Suppressor macrophage treated with lipopolysaccharide for 4 hours (primary cell): ENCODE data around the gene SAMSN1.
A peak's percentile ranks its signal among the peaks of the same experiment; 100 is the strongest.

Experiments
- DNase-seq: peaks from one replicate; pipeline ENCODE4 v3.0.0-alpha.2; 2020

SAMSN1 gene

DNA sequence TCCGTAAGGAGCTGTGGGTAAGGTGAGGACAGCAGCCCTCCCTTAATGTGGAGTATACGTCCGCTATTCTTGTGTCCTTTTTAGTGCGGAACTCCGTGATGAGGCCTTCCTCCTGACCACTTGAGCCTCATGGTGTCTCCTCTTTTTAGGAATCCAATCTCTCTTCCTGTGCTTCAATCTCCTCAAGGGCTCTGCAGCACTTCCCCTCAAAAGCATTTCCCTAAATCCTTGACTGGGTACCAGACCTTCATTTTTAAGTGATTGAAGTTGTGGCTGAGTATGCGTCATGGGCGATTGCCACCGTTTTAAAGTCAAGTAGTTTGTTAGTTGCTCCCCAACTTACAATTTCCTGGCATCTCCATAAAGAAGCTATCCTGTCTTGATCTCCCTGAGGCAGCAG is 62.8 kb downstream of the SAMSN1 start:
- DNase-seq, result peak; percentile 44

DNA sequence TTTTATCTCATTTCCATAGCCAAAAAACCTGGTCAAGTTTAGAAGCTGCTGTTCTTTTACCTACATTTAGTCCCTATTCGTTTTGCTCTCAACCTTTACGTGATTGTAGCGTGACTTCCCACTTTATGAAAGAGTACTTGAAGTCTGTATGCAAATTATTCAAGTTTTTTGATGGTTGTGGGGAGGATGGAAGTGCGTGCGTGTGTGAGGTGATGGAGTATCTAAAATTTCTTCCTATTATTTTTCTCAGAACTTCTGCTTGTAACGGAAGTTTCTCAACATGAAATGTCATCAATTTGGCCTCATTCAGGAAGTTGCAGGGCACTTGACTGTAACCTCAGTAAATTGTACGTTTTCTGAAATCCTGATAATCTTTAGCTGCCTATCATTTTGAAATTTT is 64.0 kb downstream of the SAMSN1 start:
- DNase-seq, result peak; percentile 90

DNA sequence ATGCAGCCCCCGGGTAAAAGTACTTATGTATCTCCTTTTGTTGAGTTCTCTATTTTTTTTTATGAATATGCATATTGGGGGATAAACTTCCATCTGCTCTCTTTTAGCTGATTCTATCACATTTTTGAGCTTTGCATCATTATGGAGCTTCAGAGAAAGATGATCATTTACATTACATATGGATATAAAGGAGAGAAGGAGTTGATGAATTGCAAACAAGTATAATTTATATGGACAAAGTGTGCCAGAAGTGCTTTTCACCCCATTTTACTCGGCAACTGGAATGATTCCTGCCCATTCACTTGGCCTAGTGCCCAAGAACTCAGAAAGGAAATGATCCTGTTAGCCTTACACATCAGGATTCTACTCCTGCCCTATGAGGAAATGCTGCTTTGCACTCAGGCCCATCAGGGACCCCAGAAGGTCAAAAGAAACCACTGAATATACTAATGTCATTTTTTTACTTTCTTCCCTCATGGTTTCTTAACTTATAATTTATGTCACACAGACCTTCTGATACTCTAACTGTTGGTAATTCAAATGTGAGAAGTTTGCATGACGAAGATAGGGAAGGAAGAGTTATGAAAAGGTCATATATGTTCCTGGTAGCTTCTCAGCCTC is 65.6 kb downstream of the SAMSN1 start:
- DNase-seq, result peak; percentile 93

DNA sequence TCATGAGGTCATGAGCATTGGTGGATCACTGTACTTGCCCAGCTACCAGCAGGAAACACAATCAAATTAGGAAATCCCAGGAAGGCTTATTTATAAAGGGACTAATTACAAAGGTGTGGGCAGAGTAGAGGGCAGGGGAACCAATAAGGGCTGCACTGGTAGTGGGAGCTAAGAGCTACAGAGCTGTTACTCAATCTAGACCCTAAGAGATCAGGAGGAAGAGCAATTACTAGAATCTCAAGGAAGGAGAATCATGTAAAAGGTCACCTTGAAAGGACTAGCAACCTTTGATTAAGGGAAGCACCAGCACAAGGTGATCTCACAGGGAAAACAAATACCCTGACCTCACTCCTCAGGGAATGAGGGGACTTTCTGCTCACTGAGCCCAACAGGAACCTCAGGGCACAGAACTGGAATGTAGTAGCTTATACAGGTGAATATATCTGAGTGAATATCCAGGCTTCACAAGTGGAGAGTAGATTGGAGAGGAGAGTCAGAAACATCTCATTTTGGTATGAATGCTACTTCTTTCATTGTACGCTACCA is 66.8 kb downstream of the SAMSN1 start:
- peak; percentile 39 for DNase-seq

DNA sequence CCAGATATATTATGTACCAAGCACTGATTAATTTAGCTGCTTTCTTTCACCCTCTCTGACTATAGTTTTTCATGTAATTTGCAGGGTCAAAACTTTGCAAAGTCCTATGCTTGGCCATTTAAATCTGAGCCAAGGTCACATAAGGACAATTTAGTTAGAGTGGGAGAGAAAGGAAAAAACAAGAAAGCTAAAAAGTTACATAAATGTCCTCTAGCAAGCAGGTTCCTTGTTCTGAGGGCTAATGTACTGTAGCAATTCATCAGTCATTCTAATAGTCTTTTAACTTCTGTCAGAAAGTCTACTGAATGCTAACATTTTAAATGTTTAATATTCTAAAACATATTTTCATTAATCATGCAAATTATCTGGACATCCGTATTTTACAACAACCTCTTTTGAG is 68.3 kb downstream of the SAMSN1 start:
- DNase-seq, result no peak

DNA sequence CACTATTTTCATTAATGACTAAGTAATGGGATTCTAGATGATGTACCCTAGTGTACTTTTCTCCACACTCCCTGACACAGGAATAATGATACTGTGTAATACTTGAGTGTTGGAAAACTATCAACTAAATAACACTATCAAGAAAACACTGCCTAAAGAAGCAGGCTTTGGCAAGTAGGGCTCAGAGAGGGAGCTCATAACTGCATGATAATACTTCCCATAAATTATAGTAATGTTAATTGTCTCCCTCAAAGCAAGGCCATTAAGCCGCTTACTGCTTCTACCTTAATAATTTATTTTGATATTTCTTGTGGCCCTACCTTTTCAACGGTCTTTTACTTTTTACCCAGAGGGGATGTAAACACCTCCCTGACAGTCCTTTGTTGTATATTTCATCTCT is 69.0 kb downstream of the SAMSN1 start:
- no peak for DNase-seq

DNA sequence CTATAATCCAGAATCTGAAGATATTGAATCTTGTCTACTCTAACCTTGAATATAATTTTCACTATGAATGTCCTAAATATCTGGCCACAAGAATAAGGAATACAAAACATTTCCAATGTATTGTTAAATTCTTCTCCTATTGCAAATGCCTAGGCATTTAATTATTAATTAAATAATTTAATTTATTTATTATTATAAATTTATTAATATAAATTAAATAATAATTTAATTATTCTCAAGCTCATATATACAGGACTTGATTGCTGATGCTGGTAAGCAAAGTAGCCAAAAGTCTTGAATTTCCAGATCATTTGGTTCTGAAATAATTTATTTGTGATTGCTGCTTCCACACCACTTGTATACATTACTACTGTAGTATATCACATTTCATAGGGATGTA is 71.1 kb downstream of the SAMSN1 start:
- no peak for DNase-seq

DNA sequence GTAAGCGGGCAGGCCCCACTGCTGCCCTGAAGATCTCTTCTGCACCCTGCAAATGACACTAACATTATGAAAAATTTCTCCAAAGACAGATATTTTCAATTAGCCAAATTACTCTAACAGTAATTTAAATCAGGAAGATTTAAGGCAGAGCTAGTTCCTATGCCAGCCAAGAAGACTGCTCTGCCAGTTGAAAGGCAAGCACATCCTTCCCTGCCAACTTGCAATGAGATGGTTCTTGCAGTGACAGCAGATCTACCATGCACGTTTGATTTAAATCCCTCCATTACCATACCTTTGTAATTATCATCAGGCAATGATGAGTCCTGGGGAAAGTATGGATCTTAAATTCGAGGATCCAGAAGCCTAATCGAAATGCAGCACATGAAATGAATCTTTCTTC is 76.5 kb downstream of the SAMSN1 start:
- no peak for DNase-seq

DNA sequence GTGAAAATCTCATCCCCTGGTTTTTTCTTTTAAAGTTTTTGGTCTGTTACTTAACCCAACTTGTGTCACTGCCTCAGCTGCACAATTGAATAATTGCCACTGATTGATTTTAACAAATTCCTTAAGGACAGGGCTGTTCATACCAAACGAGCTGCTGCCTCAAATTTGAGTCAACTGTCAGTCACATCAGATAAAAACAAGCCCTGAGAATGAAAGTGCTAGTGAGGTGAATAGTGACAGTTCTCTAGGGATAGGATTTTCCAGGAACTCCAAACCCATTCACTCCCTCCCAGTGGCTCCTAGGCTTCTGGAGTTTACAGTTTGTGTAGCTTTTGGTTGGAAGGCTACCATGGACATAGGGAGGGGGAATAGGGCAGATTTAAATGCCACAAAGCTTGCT is 79.4 kb downstream of the SAMSN1 start:
- DNase-seq, result no peak

DNA sequence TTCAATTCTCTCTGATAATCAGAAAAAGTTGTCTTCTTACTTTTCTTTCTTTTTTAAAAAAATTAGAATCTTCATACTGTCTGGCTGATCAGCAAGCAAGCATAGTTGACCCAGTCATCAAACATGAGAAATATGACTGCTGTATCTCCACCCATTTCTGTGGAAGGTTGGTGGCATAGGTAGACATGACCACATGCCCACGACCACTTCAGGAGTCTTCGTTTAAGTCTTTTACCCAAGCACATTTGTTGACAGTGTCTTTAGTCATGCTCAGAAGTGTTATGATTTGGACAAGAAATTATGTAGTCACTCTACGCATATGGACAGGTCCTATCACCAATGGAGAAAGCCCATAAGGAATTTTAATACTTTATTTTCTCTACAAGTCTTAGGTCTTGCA is 88.4 kb downstream of the SAMSN1 start:
- no peak for DNase-seq

DNA sequence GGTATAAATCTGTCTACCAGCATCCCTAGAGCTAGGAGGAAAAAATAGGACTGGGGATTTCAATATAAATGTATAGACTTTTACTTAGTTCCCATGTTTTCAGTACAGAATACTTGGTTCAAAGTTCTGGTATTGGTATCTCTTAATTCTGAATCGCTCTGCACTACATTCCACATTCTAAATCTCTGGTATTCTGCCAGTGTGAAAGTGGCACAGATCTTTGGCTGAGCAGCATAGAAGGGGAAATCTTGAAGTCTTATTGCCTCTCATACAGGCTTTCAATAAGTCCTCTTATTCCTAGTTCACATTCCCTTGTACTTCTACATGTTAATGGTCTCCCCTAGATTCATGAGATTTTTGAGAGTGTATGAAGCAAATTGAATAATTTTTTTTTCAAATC is 89.2 kb downstream of the SAMSN1 start:
- DNase-seq, result no peak

DNA sequence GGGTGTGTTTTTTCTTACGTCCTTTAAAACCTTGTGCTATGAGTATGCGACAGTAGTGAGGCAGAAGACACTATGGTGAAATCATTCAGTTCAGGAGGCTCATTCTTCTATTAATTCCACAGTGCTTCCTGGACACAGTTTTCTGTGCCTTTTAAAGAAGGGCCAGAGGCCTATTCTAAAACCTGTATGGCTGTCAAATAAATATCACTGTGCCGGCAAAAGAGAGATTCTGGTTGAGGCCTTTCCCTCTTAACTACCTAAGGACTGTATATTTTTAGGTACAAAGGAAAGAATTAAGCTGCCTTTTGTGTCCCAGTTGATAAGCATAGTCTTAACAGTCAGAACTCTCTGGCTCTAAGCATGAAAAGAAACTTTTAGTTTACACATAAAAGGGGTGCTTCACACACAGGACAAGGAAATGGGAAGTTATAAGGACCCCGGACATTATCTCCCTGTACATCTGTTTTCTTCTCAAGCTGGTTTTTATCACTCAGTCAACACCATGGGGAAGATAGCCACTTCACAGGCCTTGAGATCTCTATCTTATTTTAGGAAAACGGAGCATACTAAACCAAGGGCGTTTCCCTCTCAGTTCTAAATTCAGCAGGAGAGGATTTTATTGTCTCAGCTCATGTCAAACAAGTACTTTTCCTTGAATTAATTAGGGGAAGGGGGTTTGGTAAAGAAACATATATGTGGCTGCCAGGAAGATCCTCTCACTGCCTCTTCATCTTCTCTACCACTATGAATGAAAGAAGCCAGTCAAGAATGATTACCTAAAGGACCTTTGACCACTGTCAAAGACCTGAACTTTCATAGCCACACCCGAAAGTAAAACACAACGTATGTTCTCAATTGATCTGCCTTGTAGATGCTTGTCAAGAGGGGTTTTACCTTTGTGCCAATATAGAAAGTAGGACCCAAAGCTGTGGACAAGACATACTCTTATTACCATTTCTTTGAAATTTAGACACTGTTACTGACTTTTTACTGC is 91.8 kb downstream of the SAMSN1 start:
- no peak for DNase-seq

DNA sequence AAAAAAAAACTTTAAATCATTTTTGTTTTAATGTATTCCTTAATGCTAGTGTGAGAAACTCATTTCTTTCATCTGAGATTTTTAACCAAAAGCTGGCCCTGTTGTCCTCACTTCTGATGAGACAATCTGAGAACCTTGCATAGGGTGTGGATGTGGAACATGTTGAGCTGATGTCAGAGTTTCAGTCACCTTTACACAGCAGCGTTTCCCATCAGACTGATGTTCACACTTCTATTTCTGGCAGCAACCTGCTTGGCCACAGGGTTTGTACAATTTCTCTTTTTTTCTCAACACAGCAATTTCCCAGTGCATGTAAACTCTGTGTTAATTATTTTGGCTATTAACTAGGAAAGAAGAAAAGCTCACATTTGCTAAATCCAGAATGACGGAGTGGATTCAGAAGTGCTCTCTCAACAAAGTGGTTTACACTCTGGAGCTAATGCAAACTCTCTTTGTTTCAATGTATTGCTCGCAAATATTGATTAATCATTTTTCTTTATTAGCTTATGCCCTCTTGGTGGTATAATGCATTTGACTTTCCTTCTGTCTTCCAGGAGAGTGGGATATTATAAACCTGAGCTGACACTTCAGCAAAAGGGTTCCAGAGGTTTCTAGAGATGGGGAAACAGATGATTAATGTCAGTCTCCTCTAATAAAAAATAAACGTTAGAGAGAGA is 92.6 kb downstream of the SAMSN1 start:
- no peak for DNase-seq

DNA sequence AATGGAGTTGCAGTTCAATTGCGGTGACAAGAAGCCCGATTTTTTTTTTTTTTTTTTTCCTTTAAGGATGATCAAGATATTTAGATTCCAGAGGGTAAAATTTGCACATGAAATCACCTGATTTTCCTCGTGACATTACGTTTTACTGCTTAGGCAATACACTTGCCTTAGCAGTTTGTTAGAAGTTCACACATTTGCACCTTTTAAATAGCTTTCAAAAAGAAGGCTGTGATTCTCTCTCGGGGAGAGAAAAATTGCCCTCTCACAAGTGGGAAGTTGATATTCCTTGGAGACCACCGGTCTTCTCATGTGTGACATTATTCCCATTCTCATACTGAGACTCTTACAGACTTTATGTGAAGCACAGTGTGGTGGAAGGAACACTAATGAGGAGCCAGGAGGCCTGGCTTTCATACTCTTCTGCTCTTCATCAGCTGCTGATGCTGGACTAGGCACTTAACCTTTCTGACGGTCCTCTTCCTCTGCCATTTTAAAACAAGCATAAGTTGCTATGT is 93.3 kb downstream of the SAMSN1 start:
- DNase-seq, result no peak

DNA sequence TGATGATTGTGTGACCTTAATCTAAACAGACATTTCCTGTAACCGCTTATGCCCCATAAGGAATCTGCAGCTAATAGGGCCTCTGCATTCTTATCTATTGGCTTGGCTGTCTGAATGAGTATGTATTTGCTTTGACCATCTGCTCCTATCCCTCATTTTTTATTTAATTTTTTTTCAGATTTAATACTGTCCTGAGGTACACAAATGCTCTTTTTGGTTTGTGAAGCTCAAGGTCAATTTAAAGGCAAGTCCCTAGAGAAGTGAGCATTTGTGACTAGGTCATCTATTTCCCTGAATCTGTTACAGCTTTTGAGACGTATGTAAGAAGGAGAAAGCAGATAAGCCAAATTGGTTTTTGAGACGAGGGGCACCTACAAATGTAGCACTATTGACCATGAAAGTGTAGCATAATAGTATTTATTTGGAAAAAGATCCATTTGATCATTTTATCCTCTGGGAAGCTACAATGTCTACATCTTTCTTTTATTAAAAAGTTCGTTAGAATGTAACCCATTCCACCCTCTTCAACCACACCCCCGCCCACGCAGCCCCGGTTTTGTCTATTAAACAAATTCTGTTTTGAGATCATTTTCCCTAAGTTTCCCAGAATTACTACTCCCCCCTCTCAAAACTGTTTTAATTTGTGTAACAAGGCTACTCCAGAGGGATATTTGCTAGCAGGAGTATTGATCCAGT is 93.9 kb downstream of the SAMSN1 start:
- no peak for DNase-seq

DNA sequence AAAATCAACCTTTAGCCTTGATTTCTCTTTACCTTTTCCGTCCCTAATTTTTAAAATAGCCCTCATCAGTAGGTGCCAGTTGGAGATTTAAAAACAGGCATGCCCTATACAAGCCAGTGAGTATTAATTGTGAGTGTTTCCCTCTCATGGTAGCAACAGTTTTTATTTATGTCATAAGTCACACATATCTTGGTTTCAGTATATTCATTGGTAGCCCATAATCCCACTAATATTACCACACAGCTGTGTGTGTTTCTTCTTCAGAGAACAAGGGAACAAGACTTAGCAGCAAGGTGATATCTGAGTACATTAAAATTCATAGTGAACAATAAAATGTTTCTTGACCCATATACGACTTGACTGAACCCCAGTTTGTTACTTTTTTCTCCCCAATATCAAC is 94.6 kb downstream of the SAMSN1 start:
- no peak for DNase-seq

DNA sequence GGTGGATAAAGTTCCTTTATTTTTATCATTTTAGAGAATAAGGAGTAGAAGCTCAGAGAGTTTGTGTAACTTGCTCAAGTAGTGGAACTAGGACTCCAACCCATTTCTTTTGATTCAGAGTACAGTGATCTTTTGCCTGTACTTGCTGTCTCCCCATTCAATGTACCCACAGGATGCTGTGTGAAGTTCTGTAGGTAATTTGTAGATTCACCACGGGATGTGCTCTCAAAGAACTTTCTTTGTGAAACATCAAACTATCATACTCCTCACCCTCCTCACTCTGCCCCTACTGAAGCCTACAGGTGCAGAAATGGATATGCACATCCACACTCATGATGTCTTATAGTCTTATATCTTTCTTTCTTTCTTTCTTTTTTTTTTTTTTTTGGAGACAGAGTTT is 97.3 kb downstream of the SAMSN1 start:
- no peak for DNase-seq

DNA sequence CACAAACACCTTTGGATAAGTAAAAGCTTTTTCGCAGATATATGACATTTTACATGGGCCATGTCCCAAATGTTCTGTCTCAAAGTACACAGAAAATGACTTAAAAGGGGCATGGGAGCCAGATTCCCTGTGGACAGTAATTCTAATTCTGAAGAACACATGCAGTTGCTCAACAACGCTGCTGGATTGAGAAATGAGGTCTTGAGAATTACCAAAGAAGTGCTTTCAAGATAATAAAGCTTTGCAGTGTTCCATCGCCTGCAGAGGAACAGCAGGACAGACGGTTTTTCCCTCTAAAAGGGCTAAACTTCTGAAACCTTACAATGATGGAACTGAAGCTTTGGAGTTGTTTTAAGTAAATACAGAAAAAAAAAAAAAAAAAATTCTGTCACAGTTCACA is 107.9 kb downstream of the SAMSN1 start:
- DNase-seq, result peak; percentile 46

DNA sequence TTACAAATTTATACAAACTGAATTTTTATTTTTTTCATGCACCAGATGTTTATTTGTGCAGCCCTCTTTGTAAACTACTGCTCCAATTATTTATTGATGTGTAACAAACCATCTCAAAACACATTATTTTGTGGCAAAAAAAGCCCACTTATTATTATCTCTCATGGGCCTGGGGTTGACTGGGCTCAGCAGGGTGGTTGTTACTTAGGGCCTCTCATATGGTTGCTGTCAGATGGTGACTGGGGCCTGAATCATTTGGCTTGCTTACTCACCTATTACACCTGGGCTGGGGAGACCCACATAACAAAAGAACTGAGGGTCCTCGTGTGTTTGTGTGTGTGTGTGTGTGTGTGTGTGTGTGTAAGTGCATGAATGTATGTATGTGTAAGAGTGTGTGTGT is 110.7 kb downstream of the SAMSN1 start:
- DNase-seq, result no peak
